GM12878 (cell line): Measurements from ENCODE around the gene NLGN1. TPM values are rescaled to one million over a fixed set of nuclear protein-coding genes. Genes with fewer than 3 reads are reported as not detected.

Experiments
- ATAC-seq: fragments of 200-7000 bp; cut with Tn5 transposase; 3 replicates; pipeline ENCODE4 v1.9.1; 2020; ENCODE audit warnings: mild to moderate bottlenecking, moderate library complexity
- BruUV-seq: library from RNA; stranded (reverse); fragments of 400-500 nt; replicated peaks from 2 replicates; lab custom pipeline; 2021; lab: Mats Ljungman, UMichigan
- CTCF ChIA-PET: fragments of 300-600 bp; sonication (Branson Sonifier 250); formaldehyde crosslinking; extraction: SDS; loops from one replicate; lab custom pipeline; 2021; ENCODE audit warnings: inconsistent platforms; lab: Yijun Ruan, JAX
- POLR2A ChIA-PET: fragments of 350-600 bp; formaldehyde crosslinking; extraction: SDS; loops from one replicate; lab custom pipeline; 2021; ENCODE audit warnings: inconsistent platforms; lab: Charles Lee
- RAD21 ChIA-PET: fragments of 300-600 bp; sonication (Branson Sonifier 250); formaldehyde crosslinking; loops from one replicate; lab custom pipeline; 2023; ENCODE audit warnings: antibody characterized with exemption; ENCODE audit not compliant: unreplicated experiment; lab: Charles Lee
- SMC1A ChIA-PET: fragments of 300-600 bp; sonication (Branson Sonifier 250); formaldehyde crosslinking; loops from one replicate; lab custom pipeline; 2023; ENCODE audit not compliant: unreplicated experiment, uncharacterized antibody; lab: Charles Lee
- DNase-seq: peaks from one replicate; pipeline ENCODE4 v3.0.0-alpha.2; 2011; ENCODE audit warnings: low read depth, low spot score
- FAIRE-seq: peaks from 3 replicates; lab custom pipeline; 2011; peaks lifted over from hg19 to GRCh38; lab: Jason Lieb, UNC
- H2AFZ ChIP-seq: 2 replicates; pipeline ENCODE4 v1.6.0; 2011; ENCODE audit warnings: low read depth, low read length, control low read depth; ENCODE audit not compliant: control insufficient read depth
- H3K27ac ChIP-seq: 2 replicates; pipeline ENCODE4 v1.5.1; 2011; ENCODE audit warnings: control low read depth; ENCODE audit not compliant: control insufficient read depth, insufficient read depth
- H3K27me3 ChIP-seq, 2 experiments: replicated peaks in 1 of 2; 2 replicates each; pipeline versions ENCODE4 v1.6.0 to v1.6.1; 2011; ENCODE audit warnings: low read length in 1 of 2; ENCODE audit not compliant: control insufficient read depth in 2 of 2, insufficient read depth in 2 of 2
- H3K36me3 ChIP-seq, 2 experiments: 2 replicates each; pipeline ENCODE4 v1.5.1; 2011; ENCODE audit warnings: low read length in 1 of 2; ENCODE audit not compliant: control insufficient read depth in 2 of 2, insufficient read depth in 2 of 2
- H3K4me1 ChIP-seq: 2 replicates; pipeline ENCODE4 v1.6.1; 2011; ENCODE audit warnings: mild to moderate bottlenecking, low read length, moderate library complexity, mixed read lengths; ENCODE audit not compliant: control insufficient read depth, insufficient read depth
- H3K4me2 ChIP-seq: 2 replicates; pipeline ENCODE4 v1.6.0; 2011; ENCODE audit warnings: control low read depth; ENCODE audit not compliant: control insufficient read depth, insufficient read depth
- H3K4me3 ChIP-seq: fragments of 200-600 bp; sonication (generic); 2 replicates; pipeline ENCODE4 v1.5.1; 2016
- H3K79me2 ChIP-seq: 2 replicates; pipeline ENCODE4 v1.6.0; 2011; ENCODE audit warnings: low read length; ENCODE audit not compliant: control insufficient read depth, insufficient read depth
- H3K9ac ChIP-seq: 2 replicates; pipeline ENCODE4 v1.8.0; 2011; ENCODE audit warnings: low read length, control low read depth, mixed read lengths; ENCODE audit not compliant: control insufficient read depth, insufficient read depth
- H3K9me3 ChIP-seq: replicated peaks from 3 replicates; pipeline ENCODE4 v1.5.1; 2011; ENCODE audit warnings: mild to moderate bottlenecking, low read length; ENCODE audit not compliant: control insufficient read depth, insufficient read depth
- H4K20me1 ChIP-seq: 2 replicates; pipeline ENCODE4 v1.6.0; 2011; ENCODE audit not compliant: control insufficient read depth, insufficient read depth
- IKZF1 ChIP-seq: fragments of 450-650 bp; conservative IDR thresholded peaks from 2 replicates; pipeline ENCODE4 v1.6.1; 2017; ENCODE audit warnings: antibody characterized with exemption, mild to moderate bottlenecking
- MEF2A ChIP-seq: IDR thresholded peaks from 2 replicates; pipeline ENCODE4 v1.6.1; 2011; ENCODE audit warnings: low read depth, mild to moderate bottlenecking, low read length, moderate library complexity; ENCODE audit not compliant: insufficient read depth
- POLR2AphosphoS2 ChIP-seq: IDR thresholded peaks from 2 replicates; pipeline ENCODE4 v1.6.1; 2011; ENCODE audit warnings: low read depth, mild to moderate bottlenecking, low read length, improper control_type of control experiment, moderate library complexity
- SIN3A ChIP-seq: IDR thresholded peaks from 2 replicates; pipeline ENCODE4 v1.6.1; 2012; ENCODE audit warnings: low read depth, low read length, improper control_type of control experiment
- WGBS: methylation state at CpG from one replicate; pipeline ENCODE4 v1.1.6; 2016; ENCODE audit warnings: low lambda C conversion rate; ENCODE audit not compliant: insufficient replicate concordance, insufficient coverage; ENCODE audit errors: missing lambda C conversion rate; 5-methylcytosine and 5-hydroxymethylcytosine counted together
- in situ Hi-C: fragments of 300-500 bp; cut with MboI; formaldehyde crosslinking; loops from 9 replicates; pipeline ENCODE4 v1.14.3; 2018; ENCODE audit warnings: mixed read lengths
- intact Hi-C: fragments of 100-400 bp; cut with micrococcal nuclease; formaldehyde crosslinking; loops from one replicate; pipeline ENCODE4 v1.14.2; 2022; ENCODE audit not compliant: unreplicated experiment
- polyA plus RNA-seq, 11 experiments: library from polyadenylated mRNA; depleted of rRNA in 4 of 11; unstranded in 6 of 11; stranded (reverse) in 5 of 11; fragments of >200 nt; fragmentation: Nextera tagmentation in 4 of 11; fragmentation: Illumina TruSeq in 1 of 11; extraction: Ambion mirVana in 4 of 11; extraction: Trizol in 1 of 11; gene quantifications; 1 replicate in 1 of 11; 2 replicates in 10 of 11; pipeline versions ENCODE4 v1.2.1 to v1.2.3, GENCODE V29; 2011 to 2016; ENCODE audit warnings: inconsistent platforms in 2 of 11, missing spikeins in 2 of 11, low read depth in 1 of 11
- total RNA-seq, 4 experiments: library from RNA; depleted of rRNA in 3 of 4; stranded (reverse); fragments of >200 nt in 3 of 4; fragmentation: Illumina TruSeq in 1 of 4; extraction: Trizol in 1 of 4; gene quantifications; 2 replicates each; pipeline versions ENCODE4 v1.2.1 to v1.2.3, GENCODE V29; 2013 to 2021
- TF ChIP-seq, protein P1 (sequence below): fragments of 450-650 bp; formaldehyde crosslinking; IDR thresholded peaks from 2 replicates; pipeline ENCODE4 v1.5.0; 2022; ENCODE audit warnings: mild to moderate bottlenecking, missing genetic modification characterization

The NLGN1 gene
- total and polyA plus RNA-seq, 10 of the 15 experiments (the other 5 are each of a cell fraction or from before 2014, with no cell fraction given): not detected

- H3K4me2 ChIP-seq: no peak overlapping the region
- H2AFZ ChIP-seq: no peak overlapping the region
- H3K79me2 ChIP-seq: no peaks in the 10 kb centered on the region
- WGBS: 47% methylated on average over 1 of the region's 1 CpG
- SMC1A ChIA-PET: no interaction called here
- ATAC-seq (no peak), DNase-seq (no peak), FAIRE-seq (no peak)
- H3K36me3 ChIP-seq: no peaks in the 10 kb centered on the region
- no peaks in the 10 kb centered on the region for H3K9me3 ChIP-seq
- intact Hi-C loops: no loop called here
- H4K20me1 ChIP-seq: no peaks in the 10 kb centered on the region
- in situ Hi-C loops: no loop called here
- no peak overlapping the region for H3K4me3 ChIP-seq
- CTCF ChIA-PET: no interaction called here
- POLR2A ChIA-PET: no interaction called here
- H3K27me3 ChIP-seq: no peaks in the 10 kb centered on the region
- H3K9ac ChIP-seq: no peak overlapping the region
- H3K4me1 ChIP-seq: no peaks in the 10 kb centered on the region
- RAD21 ChIA-PET: no interaction called here
- no peak overlapping the region for H3K27ac ChIP-seq
- BruUV-seq: no TSS peak
- TF ChIP-seq MEF2A: no peak
- TF ChIP-seq SIN3A: no peak
- no peak for TF ChIP-seq POLR2AphosphoS2
- TF ChIP-seq IKZF1: no peak
- TF ChIP-seq, protein P1, sequence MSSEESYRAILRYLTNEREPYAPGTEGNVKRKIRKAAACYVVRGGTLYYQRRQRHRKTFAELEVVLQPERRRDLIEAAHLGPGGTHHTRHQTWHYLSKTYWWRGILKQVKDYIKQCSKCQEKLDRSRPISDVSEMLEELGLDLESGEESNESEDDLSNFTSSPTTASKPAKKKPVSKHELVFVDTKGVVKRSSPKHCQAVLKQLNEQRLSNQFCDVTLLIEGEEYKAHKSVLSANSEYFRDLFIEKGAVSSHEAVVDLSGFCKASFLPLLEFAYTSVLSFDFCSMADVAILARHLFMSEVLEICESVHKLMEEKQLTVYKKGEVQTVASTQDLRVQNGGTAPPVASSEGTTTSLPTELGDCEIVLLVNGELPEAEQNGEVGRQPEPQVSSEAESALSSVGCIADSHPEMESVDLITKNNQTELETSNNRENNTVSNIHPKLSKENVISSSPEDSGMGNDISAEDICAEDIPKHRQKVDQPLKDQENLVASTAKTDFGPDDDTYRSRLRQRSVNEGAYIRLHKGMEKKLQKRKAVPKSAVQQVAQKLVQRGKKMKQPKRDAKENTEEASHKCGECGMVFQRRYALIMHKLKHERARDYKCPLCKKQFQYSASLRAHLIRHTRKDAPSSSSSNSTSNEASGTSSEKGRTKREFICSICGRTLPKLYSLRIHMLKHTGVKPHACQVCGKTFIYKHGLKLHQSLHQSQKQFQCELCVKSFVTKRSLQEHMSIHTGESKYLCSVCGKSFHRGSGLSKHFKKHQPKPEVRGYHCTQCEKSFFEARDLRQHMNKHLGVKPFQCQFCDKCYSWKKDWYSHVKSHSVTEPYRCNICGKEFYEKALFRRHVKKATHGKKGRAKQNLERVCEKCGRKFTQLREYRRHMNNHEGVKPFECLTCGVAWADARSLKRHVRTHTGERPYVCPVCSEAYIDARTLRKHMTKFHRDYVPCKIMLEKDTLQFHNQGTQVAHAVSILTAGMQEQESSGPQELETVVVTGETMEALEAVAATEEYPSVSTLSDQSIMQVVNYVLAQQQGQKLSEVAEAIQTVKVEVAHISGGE (CRISPR knock-in tag): no peak
Observed at GRCh38 chr3:174335324-174335723, 937.8 kb downstream of the NLGN1 start.
